ENCODE results near the gene KANSL2.
"Not testable (repeated sequence)": the region's sequence is repeated elsewhere in the genome, so short reads cannot be mapped to it uniquely, and the experiment has no call there.

KANSL2 gene

GRCh38 chr12:48681710-48682532 lies at the start of gene KANSL2:
TSS of gene KANSL2 (minus strand) at chr12:48682238. CDS start at chr12:48681632, 606 bp downstream.
- peak; percentile 99 for DNase-seq (ENCODE audit: low read depth)
- TF ChIP-seq CTCF (IDR thresholded peaks at IDR 0.05; ENCODE audit: insufficient read depth, low read depth, low read length, missing control alignments): no peak
- peak within 1 kb of the TSS; percentile 92 for H3K4me3 ChIP-seq (ENCODE audit: low read depth, low read length)

- DNase-seq (ENCODE audit: low read depth): no peak
- TF ChIP-seq CTCF (IDR thresholded peaks at IDR 0.05; ENCODE audit: insufficient read depth, low read depth, low read length, missing control alignments): no peak
These were observed 46.8 kb upstream of the KANSL2 start for GRCh38 chr12:48728807-48729206.

GRCh38 chr12:48720737-48721136 lies 38.7 kb upstream of the KANSL2 start:
- not testable (repeated sequence) for DNase-seq (ENCODE audit: low read depth); H3K4me3 ChIP-seq (ENCODE audit: low read depth, low read length)

More at GRCh38 chr12:48728807-48729206, 46.8 kb upstream of the KANSL2 start:
- no peak overlapping the region for H3K4me3 ChIP-seq (ENCODE audit: low read depth, low read length)

GRCh38 chr12:48720171-48720570 lies 38.1 kb upstream of the KANSL2 start:
- H3K4me3 ChIP-seq (ENCODE audit: low read depth, low read length); DNase-seq (ENCODE audit: low read depth): not testable (repeated sequence)

GRCh38 chr12:48719002-48719401 lies 37.0 kb upstream of the KANSL2 start:
- not testable (repeated sequence) for H3K4me3 ChIP-seq (ENCODE audit: low read depth, low read length); DNase-seq (ENCODE audit: low read depth)

- TF ChIP-seq CTCF (IDR thresholded peaks at IDR 0.05; ENCODE audit: insufficient read depth, low read depth, low read length, missing control alignments): no peak
- DNase-seq (ENCODE audit: low read depth): peak; percentile 61
- H3K4me3 ChIP-seq (ENCODE audit: low read depth, low read length): peak overlapping the region; percentile 65
These were observed 35.2 kb upstream of the KANSL2 start for GRCh38 chr12:48717252-48717695.

- peak; percentile 7 for TF ChIP-seq CTCF (IDR thresholded peaks at IDR 0.05; ENCODE audit: insufficient read depth, low read depth, low read length, missing control alignments)
- H3K4me3 ChIP-seq (ENCODE audit: low read depth, low read length): peak within 1 kb of the TSS; percentile 84
- peak; percentile 100 for DNase-seq (ENCODE audit: low read depth)
These were observed 34.6 kb upstream of the KANSL2 start, which contains the start of gene CCNT1 for GRCh38 chr12:48716493-48717251. TSS of gene CCNT1 (minus strand) at chr12:48716707. CDS start at chr12:48716675, 32 bp downstream.

- no peak for DNase-seq (ENCODE audit: low read depth)
- TF ChIP-seq CTCF (IDR thresholded peaks at IDR 0.05; ENCODE audit: insufficient read depth, low read depth, low read length, missing control alignments): no peak
- peak overlapping the region; percentile 84 for H3K4me3 ChIP-seq (ENCODE audit: low read depth, low read length)
These were observed 34.1 kb upstream of the KANSL2 start for GRCh38 chr12:48716168-48716492.
